DOHH2 (cell line): ENCODE results near the gene ZFAND4.
"Not testable (repeated sequence)": the region's sequence is repeated elsewhere in the genome, so short reads cannot be mapped to it uniquely, and the experiment has no call there.

ENCODE experiments used
- CTCF ChIP-seq: fragments of 200-600 bp; sonication (generic); IDR thresholded peaks from one replicate; pipeline ENCODE4 v1.5.1; 2014; ENCODE audit warnings: antibody characterized with exemption, mild to moderate bottlenecking, low read depth, low read length; ENCODE audit not compliant: poor library complexity, severe bottlenecking
- EZH2phosphoT487 ChIP-seq: fragments of 200-600 bp; sonication (generic); IDR thresholded peaks from 2 replicates; pipeline ENCODE4 v1.6.1; 2017; ENCODE audit warnings: borderline replicate concordance, mild to moderate bottlenecking, antibody characterized with exemption, low read length, moderate library complexity, mixed read lengths

DNA sequence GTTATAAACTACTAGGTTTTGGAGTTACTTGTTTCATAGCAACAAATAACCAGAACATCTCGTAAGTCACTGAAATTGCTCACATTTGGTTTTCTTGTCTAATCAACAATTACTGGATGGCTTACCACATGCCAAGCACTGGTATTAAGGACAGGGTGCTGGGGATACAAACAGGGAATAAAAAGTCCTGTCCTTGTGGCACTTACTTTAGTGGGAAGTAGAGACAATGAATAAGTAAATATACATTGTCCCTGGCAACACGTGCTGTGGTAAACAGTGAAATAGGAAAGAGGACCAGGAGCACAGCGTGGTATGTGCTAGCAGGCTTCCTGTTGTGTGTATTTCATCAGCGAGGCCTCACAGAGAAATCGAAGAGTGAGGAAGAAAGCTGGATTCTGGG lies 38.7 kb upstream of the ZFAND4 start:
- TF ChIP-seq CTCF, EZH2phosphoT487: not testable (repeated sequence)
